ENCODE data around the gene DPF3. TPM values are rescaled to one million over a fixed set of nuclear protein-coding genes. Genes with fewer than 3 reads are reported as not detected.

Gene DPF3
- total RNA-seq, 2 experiments from 2014 or later = 0.48 to 1.2 TPM

DNA sequence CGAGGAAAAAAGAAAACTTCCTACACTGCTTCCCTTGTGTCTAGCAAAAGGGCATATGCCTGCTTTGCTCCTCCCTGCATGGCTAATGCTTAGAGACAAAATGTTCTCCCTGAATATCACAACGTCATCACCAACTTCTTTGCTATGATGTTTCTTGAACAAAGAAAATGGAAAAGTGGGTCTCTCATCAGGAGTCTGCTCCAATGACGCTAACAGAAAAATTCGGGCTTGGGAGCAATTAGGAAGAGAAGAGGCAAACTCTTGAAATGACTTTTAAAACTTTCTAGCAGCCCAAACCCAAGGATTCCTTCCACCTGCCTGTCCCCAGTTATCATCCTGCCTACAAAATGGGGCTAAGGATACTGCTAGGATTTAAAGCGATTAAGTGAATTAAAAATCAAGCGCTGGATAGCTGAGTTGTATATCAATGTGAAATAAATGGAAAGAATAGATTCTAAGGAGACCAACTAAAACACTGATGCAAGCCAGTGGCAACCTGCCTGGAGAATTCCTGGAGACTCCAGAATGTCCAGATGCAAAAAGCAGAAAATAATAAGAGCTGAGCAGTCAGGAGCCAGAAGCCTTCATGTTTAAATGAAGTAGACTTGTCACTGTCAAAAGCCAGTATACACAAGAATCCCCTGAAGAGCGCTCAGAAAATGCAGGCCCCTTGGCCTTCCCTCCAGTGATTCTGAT is 183.8 kb downstream of the DPF3 start:
- POLR2A ChIA-PET = no interaction called here

DNA sequence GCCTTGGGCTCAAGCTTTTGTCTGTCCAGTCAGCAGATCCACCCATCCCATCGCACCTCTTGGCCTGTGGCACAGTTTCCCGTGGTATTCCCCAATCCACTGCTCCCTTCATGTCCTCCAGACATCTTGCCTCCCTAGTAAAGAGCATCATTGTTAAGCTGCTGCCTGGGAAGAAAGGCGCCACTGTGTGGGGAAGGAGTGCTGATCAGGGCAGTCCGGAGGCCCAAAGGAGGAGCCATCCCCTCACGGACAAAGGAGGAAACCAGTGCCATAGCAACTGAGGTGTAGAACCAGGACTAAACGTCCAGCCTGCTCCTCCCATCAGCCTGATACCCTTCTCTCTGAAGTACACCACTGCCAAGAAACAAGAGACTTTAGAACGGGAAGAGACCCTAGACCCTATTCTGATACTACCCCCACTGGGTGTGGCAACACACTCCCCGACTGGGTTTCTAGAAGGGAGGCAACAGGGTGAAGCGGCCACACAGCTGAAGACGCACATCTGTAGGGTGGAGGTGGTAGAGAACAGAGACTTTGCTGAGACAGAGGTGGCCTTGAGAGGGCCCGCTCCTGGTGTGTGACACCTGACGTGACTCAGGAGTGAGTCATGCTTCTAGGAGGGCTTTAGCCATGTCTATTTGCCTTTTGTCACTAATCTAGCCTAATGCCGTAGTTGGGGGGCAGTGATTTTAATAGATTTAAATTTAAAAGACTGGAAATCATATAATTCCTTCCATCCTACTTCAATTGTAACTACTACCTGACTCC is 185.0 kb downstream of the DPF3 start:
- ChIA-PET POLR2A (no interaction called here), CTCF (no interaction called here)

More for the DNA sequence above, 183.8 kb downstream of the DPF3 start:
- CTCF ChIA-PET = no interaction called here

DNA sequence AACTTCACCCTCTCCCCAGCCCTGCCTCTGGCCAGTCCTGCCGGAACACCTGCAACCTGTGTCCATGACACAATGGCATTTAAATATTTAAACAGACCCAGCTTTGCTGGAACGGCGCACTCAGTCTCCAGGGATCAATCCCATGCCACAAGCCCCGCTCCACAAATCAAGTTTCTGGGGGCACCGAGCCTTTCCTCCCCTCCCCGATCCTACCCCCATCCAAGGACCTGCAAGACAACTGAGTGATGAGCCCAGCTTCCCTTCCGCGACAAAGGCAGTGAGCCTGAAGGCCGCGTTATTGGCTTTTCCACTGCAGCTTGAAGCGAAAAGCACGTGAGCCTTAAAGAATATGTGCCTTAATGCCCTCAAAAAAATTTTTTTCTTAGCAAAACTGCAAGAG is 185.7 kb downstream of the DPF3 start:
- ChIA-PET CTCF (no interaction called here), POLR2A (no interaction called here)

DNA sequence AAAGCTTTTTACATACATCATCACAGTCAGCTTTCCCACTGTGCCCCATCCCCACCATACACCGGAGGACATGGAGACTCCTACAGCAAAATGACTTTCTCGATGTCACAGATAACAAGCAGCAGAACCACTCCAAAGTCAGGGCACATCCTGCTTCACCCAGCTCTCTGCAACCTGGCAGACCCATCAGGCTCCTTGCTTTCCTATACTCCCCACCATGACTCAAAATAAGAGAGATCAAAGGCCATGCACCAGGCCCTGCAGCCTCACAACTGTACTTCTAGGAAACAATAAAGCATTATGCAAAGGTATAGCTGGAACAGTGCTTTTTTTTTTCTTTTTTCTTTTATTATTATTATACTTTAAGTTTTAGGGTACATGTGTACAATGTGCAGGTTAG is 187.4 kb downstream of the DPF3 start:
- ChIA-PET CTCF (no interaction called here), POLR2A (no interaction called here)

DNA sequence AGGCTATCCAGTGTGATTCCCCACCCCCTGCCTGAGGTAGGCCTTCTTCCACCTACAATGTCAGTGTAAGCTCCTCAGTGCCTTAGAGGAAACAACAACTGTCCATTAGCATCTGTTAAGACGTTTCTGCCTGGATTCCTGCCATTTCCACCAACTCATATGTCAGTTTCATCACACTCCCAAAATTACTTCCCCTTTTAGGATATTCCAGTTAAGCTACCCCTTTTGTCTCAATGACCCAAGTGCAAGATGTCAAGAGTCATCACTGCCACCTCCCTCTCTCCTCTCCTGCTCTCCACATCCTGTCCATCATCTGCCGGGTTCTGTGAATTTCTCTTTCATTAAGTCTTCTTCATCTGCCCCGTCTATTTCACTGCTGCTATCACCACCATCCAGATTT is 189.4 kb downstream of the DPF3 start:
- ChIA-PET CTCF (no interaction called here), POLR2A (no interaction called here)

DNA sequence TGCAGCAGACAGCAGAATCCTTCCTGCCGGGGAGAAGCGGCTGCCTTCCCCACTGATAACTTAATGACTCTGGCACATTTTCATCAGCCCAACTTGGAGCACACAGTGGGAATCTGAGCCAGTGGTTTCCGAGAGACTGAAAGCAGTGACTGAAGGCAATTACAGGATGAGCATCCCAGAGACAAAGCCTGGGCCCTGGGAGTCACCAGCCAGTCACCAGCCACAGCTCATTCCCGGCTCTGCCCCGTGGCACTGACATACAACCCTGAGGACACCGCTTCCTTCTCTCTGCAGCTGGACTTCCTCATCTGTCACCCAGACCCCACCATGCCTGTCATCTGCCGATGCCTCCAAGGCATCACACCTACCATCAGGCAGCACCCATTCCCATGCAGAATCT is 192.3 kb downstream of the DPF3 start:
- CTCF ChIA-PET = no interaction called here
- POLR2A ChIA-PET = no interaction called here

DNA sequence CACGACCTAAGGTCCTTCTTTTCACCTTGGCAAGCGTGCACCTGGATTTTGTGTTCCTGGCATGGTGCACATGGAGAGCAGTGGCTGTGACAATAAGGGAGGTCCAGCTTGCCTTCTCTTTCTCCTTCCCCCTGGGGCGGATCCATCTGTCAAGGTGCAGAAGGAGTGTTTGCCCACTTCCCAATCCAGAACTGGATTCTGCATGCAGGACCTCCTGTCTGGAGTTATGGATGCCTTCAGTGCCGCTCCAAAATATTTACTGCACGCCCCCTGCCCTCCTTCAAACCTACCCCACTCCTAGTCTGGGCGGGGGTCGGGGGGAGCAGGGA is 192.7 kb downstream of the DPF3 start:
- POLR2A ChIA-PET = no interaction called here
- CTCF ChIA-PET = no interaction called here

DNA sequence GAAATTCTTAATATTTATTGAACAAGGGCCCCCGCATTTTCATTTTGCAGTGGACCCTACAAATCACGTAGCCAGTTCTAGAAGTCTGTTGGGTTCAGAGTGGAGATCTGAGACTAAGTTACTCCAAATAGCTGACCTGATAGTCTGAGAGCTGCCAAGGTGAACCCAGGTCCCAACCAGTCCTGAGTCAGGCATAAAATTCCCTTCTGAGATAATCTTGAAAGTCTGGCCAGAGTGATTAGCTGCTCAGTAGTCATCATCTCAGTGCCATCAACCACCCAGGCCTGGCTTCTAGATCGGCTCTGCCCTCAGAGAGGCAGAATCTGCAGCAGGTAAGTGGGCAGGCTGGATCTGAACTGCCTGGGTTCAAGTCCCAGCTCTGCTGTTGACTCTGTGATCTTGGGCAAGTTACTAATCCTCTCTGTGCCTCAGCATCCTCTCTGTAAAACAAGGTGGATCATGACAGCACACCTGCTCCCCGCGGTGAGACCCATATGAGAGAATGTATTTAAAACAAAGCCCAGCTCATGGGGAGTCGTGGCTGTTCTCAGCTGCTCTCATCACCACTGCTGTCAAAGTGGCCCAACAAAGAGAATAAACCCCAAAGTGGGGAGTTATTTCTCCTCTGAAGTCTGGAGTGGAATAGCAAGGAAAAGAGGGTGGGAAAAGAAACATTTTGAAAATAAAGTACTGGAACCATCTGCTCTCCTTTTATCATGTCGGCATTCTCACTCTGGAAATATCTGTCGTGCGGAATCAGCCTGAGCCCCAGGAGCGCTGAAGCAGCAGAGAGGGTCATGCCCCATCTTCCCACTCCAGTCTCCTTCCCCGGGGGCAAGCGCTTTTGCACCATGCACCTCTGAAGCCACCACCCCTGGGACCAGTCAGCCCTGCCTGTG is 193.3 kb downstream of the DPF3 start:
- ChIA-PET POLR2A (no interaction called here), CTCF (no interaction called here)

DNA sequence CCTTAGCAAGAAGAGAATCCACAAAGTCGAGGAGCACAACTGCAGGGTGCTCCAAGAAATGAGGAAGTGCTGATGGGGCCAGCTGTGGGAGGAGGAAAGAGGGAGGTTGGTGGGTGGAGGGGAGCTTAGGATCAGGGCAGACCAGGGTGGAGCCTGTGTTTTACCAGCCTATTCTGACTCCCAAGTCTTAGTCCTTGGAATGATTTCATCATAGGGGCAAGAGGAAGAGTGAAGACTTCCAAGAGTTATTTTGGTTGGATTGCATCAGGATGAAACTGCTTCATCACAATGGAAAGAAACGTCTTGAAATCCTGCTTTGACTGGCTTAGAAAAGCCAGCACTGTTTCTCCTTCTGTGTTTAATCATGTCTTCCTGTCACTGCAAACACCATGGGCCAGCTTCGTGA is 194.0 kb downstream of the DPF3 start:
- ChIA-PET CTCF (no interaction called here), POLR2A (no interaction called here)

DNA sequence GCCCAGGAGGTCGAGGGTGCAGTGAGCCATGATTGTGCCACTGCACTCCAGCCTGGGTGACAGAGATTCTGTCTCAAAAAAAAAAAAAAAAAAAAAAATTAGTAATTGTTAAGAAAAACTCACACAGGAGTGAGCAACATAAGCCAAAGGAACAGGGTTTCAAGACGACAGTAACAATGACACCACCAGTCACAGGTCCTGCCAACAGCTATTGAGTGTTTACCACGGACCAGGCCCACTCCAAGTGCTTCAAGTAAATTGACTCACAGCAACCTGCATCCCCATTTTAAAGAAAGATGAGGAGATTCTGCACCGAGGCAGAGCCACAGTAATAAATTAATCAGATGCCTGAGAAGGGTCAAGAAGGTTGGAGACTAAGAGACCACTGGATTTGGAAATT is 194.5 kb downstream of the DPF3 start:
- CTCF ChIA-PET = interaction anchor here (1.1 kb wide), 1 partner anchor 186 kb away, joined by 4 read pairs; no protein-coding TSS in a partner anchor
- POLR2A ChIA-PET = no interaction called here

DNA sequence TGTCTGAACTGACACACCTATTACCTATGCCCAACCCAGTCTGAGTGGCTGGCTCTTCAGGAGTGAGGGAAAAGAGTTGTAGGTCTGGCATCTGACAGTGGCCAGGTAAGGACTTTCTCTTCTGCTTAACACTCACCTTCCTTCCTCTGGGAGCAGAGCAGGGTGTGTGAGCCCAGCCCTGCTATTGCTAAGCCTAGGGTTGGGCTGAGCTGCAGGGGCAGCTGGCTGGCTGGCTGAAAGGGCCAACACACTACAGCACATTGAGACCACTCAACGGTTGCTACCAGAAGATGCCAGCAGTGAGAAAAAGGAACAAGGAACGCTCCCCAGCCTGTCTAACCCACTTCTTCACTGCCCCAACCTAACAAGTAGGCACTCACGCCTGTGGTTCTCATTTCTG is 201.2 kb downstream of the DPF3 start:
- ChIA-PET CTCF (no interaction called here), POLR2A (no interaction called here)

DNA sequence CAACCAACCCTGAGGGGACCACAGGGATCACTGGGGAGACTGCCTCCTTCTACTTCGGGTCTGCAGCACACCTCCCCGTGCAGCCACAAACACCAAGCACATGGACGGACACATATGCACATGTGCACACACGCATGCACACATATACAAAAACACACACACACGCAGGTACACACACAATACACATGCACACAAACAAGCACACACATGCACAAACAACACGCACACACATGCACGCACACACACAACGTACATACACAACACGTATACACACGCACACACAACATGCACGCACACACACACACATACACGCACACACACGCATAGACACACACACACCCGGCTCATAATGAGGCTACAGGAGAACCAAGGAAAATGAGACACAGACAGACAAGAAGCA is 203.6 kb downstream of the DPF3 start:
- CTCF ChIA-PET = no interaction called here
- POLR2A ChIA-PET = no interaction called here

DNA sequence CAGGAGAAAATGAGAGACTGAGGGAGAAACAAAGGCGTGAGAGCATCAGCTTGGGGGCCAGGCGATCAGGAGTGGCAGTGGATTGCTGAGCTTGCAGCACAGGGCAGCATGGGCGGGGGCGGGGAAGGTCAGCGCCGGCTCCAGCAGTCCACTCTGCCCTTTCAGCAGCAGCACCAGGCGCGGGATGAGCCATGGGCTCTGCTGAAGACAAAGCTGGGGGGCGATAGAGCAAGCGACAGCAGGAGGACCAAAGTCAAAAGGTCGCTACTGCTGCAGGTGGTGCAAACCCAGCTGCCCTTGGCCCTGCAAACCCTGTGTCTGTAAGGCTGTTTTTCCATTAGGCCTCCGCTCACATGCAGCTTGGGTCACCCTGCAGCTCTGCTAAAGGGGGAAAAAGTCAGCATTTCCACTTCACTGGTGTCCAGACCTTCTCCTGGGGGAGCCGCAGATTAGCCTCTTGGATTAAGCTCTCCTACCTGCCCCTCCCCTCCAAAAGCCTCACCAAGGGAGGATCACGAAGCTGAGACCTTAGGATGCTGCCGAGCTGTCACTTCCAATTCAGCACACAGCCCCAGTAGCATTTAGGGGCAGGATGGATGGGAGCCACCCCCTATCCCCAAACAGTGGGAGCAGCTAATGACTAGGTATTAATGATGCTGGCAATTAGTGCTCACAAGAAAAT is 204.8 kb downstream of the DPF3 start:
- CTCF ChIA-PET = no interaction called here
- POLR2A ChIA-PET = no interaction called here

DNA sequence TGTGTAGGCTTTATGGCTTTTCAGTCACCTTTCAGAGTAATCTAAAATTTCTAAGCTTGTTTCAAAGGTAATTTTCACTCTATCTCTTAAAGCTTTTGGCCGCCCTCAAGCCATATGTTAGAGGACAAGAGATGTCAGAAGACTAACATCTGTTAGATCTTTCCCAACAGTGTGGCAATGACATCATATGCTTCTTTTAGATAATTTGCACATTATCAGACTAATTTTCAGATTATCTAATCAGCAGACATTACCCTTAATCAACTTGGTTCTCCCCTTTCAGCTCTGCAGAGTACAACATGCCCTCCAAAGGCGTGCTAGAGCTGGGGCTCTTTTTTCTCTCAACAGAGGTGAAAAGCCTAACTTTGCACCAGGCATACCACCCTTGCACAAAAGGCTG is 207.1 kb downstream of the DPF3 start:
- ChIA-PET CTCF (no interaction called here), POLR2A (no interaction called here)

DNA sequence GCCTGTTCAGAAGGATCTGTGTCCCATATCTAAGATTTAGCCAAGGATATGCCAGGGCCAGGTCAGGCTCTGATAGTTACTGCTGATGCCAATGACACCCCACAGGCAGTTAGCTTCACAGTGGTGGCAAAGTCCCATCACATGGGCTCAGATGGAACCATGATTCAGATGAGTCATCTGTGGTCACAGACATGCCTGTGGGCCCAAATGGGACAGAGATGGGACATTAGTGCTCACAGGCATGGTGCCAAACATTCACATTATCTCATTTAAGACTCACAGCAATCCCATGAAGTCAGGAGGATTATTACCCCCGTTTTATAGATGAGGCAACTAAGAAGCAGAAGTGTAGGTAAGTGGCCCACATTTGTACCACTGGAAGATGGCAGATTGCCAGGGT is 207.8 kb downstream of the DPF3 start:
- ChIA-PET CTCF (no interaction called here), POLR2A (no interaction called here)

DNA sequence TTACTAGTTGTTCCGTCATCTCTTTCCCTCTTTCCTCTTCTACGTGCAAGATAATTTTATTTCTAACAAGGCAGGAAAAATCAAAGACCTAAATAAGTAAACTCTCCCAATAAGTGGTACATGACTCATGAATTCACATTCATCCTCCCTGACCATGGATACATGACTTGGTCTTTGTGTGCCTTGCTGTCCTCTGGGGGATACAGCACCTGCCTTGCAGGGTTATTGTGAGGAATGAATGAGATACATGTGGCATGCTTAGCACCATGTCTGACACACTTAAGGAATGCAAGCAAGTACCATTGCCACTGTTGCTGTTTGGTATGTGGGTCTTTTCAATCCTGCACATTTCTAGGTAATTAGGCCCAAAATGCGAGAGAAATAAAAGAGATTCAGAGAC is 208.4 kb downstream of the DPF3 start:
- CTCF ChIA-PET = no interaction called here
- POLR2A ChIA-PET = no interaction called here

DNA sequence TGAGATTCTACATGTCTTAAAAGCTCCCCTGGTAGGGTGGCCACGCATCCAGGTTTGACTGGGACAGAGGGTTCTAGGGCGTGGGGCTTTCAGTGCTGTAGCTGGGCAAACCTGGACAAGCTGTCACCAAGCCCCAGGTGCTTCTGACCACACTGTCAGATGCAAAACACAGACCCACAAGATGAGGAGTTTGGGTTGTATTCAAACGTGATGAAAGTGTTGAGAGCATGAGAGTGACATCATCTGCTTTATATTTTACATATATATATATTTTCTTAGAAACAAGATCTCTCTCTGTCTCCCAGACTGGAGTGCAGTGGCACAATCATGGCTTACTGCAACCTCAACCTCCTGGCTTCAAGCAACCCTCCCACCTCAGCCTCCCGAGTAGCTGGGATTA is 210.1 kb downstream of the DPF3 start:
- ChIA-PET CTCF (no interaction called here), POLR2A (no interaction called here)

DNA sequence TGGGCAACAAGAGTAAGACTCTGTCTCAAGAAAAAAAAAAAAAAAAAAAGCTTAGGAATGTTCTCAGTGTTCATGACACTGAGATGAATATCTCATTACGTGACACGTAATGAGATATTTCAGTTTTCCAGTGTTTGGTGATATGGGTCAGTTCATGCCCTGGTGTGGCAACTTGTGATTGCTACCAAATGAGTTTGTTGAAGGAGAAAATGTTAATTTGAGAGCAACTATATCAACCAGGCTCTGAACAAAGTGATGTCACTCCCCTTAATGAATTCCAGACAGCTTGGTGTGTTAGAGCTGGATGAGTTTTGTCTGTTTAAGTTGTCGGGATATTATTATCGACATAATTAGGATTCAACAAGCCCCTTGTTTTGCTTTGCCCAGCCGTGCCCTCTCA is 211.7 kb downstream of the DPF3 start:
- POLR2A ChIA-PET = no interaction called here
- CTCF ChIA-PET = no interaction called here

DNA sequence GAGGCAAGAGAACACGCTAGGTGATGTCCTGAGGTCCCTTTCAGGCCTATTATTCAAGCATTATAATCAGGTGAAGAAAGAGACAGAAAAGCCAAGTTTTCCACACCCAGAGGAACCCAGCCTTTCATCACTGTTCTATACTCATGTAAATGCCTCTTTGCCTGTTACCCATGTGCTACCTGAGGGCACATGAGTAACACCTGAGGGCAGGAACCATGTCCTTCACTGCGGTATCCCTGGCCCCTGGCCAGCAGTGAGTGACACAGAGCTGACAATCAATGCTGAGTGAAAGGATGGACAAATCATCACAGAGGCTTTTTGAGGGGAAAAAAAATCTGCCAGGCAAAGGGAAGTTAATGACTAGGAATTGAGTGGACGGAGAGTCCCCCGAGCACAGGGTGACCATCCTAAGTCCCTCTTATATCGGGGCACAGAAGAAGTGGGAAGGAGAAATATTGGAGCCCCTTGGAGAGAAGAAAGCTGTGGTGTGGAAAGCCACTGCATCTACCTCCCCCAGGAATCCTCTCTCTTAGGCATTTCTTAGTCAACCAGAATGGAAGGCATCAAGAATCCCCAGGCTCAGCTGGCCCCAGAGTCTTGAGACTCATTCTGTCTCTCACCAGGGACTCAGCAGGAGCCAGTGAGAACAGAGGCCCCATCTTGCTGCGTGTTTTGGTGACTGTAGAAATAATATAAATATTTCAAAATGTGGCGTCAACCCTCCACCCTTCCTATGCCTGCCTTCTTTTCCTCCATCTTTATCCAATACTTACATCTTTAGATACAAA is 212.9 kb downstream of the DPF3 start:
- POLR2A ChIA-PET = no interaction called here
- CTCF ChIA-PET = no interaction called here

DNA sequence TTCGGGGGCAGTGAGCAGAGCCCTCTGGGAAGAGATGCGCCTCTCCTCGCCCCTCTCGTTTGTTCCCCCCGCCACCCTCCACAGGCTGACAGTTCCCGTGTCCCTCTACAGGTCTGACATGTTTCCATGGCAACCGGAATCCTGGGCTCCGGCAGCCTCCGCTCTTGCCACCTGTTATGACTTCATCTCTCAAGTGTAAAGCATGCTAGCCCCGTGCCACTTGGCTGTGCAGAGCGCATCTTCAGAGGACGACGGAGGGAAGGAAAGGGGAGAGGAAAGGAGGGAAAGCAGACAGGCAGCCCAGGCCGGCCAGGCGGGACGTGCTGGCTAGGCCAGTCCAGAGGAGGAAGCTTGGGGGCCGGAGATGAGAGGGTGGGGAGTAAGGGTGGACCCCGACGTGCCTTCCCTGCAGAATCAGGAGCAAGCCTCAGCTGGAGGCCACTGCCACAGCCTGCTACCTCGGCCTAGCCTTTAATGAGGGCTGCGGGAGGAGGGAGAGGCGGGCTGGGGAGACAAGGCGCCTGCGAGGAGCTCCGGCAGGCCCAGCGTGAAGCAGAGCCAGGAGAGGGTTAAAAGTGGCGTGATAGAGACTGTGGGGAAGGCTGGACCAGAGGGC is 214.3 kb downstream of the DPF3 start:
- CTCF ChIA-PET = no interaction called here
- POLR2A ChIA-PET = no interaction called here

Measured in activated CD8-positive, alpha-beta memory T cell treated with anti-CD3 and anti-CD28 coated beads for 36 hours (primary cell).